HS-27A (cell line): ENCODE measurements around the gene VWA7.

Source experiments
- DNase-seq: peaks from one replicate; pipeline ENCODE4 v3.0.0-alpha.2; 2012; ENCODE audit warnings: low read depth, missing footprints

Gene VWA7

DNA sequence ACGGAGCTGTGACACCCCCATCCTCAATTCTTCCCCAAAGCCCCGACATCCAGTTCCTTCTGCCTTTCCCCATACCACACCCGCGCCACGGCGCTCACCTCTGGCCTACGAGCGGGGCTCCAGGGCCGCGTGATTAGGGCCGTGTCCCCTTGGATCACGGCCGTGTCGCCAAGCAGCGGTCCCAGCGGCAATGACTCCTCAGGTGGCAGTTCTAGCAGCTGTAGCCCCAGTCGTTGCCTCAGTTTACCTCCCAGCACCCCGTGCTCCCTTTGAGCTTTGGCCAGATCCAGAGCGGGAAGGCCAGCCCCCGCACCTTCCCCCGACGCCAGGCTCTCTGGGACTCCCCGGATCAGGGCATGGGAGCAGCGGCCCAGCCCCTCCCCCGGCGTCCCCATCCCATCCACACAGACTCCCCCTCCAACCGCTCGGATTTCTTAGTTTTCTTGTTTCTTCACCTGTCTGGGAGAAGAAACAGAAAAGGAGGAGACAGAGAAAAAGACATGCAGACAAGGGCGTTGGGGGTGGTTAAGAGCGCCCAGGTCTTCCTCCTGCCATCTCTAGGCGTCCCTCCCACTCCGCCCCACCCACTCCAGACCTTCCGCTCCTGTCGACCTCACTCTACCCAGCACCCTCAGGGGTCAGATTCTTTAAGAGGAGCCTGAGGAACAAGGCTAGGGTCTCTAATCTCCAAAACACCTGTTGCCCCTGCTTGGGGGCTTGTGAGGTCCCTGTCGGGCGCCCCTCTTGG lies 48.2 kb downstream of the VWA7 start, which contains the start of gene DDAH2:
DDAH2 (minus strand) TSS at position 533 of the 748 bp plus-strand sequence; CDS start at position 395, 138 bp downstream.
- no peak for DNase-seq

DNA sequence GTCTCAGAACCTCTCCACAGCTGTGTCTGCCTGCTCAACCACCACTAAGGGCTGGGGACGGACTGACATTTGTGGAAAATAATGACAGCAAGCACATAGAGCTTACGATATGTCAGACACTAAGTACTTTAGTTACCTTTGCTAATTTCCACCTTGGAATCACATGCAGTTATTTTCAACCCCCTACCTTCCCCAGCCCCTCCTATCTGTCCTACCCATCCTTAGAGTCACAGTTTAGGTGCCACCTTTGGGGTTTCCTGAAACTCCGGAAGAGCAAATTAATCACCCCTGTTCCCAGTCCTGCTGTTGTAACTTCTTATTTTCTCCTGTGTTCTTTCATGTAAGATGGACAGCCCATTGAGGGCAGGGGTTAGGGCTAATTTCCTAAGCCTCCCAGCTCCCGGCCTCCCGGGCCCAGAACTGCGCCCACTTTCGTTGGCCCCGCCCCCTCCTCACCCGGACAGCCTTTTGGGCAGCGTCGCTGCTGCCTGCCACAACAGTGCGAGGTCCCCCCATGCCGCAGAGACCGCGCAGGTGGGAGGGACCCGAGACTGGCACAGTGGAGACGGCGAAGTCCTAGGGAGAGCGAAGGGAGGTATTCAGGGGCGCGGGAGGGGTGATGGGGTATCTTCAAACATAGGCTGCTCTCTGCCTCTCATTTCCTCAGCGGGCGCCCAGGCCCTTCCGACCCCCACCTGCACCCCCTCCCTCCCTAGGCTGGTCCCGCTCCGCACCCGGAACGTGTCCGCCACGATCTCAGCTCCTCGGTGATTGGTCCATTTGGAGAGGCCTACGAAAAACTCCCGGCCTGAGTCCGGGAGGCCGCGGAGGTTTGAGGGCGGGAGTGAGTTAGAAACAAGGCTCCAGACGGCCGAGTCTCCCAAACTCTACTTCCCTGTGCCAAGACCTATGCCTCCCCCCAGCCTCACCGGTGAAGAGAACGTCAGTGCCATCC lies 49.1 kb downstream of the VWA7 start:
- no peak for DNase-seq

DNA sequence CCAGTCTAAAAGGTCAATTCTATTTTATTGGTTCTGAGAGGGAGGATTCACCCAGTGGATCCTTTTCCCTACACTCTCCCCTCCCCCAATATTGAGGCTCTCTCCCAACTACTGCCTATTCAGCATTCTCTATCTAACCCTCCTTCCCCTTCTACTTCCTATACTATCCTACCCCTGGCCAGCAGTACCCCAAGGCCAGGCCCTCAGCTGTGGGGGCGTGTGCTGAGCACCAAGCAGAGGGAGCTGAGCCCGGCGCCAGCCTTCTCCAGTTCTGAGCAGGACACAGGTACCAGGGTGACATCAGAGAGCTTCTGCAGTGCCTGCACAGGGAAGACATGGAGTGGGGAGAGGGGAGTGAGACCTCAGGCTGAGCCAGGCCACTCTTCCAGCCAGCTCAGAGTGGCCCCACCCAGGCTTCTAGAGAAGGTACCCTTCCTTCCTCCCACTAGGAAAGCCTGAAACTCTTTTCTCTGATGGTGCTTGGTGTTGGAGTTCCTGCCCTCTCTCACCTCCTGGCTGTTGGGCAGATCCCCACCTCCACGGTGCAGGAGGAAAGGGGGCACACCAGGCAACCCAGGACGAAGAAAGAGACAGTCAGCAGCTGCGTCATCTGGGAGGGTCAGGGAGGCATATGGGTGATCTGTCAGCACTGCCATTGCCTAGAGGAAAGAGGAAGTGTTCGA lies 50.0 kb downstream of the VWA7 start:
- no peak for DNase-seq

DNA sequence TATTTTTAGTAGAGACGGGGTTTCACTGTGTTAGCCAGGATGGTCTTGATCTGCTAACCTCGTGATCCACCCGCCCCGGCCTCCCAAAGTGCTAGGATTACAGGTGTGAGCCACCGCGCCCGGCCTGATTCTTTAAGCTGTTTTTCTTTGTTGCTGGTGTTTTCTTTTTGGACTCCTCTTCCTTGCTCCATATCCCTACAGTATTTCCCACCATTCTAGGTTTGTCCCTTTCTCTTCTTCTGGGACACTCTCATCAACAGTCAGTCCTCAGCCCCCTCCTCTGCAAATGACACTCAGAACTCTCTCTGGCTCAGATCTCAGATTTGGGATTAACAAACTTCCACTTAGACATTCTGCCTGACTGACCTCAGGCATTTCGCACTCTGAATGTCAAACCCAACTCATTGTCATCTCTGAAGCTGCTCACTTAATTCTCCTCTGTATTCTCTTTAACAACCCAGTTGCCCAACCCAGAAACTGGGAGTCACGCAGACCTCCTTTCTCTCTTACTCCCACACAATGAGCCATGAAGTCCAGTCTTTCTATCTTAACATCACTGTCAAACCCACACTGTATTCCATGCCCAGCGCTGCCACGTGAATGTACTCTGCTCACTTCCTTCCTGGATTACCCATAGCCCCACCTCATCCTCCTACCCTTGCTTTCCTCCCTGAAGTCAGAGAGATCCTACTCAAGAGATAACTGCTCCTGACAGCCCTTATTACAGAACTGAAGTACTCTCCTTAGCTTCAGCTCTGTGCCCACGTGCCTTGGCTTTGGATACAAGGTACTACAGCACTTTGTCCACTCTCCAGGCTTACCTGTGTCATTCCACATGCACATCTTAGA lies 51.4 kb downstream of the VWA7 start:
- no peak for DNase-seq

DNA sequence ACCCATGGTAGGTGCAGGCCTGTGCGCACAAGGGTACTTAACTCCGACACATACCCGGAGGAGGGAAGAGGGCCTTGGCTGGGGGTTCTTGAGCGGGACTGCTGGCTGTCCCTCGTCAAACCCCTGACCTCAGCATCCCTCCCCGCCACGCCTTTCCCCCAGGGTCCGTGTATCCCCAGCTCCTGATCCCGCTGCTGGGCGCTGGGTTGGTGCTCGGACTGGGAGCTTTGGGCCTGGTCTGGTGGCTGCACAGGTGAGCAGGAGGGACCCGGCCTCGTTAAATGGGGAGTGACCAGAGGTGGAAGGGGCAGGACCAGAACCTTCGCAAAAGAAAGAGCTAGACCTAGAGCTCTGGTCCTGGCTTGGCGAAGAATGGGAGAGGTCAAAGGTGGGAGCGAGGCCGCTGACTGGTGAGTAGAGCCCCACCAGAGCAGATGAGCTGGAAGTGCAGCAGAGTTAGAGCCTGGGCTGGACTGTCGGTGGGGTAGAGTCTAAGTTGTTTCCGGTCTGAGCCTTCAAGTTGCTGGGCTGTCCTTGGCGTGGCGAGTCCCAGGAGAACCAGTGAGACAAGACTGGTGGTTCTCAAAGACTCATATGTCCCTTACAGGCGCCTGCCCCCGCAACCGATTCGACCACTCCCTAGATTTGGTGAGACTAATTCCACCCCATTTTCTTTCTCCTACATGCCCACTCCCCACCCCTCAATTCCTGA lies 53.0 kb downstream of the VWA7 start:
- DNase-seq: no peak

DNA sequence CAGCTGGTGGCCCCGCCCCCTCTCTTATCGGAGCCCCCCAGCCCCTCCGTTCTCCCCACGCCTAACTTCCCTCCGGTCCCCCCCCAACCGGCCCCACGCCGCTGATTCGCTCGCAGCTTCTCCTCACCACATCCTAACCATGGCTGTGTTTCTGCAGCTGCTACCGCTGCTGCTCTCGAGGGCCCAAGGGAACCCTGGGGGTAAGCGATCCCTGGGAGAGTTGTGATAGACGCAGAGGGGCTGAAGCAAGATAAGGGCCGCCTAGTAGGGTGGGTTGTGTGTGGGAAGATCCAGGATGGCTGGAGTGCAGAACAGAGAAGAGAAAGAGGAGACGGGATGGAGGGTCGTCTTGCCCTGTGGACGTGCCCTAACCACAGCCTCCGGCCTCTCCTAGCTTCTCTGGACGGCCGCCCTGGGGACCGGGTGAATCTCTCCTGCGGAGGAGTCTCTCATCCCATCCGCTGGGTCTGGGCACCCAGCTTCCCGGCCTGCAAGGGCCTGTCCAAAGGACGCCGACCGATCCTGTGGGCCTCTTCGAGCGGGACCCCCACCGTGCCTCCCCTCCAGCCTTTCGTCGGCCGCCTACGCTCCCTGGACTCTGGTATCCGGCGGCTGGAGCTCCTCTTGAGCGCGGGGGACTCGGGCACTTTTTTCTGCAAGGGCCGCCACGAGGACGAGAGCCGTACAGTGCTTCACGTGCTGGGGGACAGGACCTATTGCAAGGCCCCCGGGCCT lies 53.7 kb downstream of the VWA7 start, which contains the start of gene MPIG6B:
MPIG6B (plus strand) TSS at position 129 of the 735 bp plus-strand sequence; CDS start at position 140, 11 bp downstream.
- DNase-seq: no peak

DNA sequence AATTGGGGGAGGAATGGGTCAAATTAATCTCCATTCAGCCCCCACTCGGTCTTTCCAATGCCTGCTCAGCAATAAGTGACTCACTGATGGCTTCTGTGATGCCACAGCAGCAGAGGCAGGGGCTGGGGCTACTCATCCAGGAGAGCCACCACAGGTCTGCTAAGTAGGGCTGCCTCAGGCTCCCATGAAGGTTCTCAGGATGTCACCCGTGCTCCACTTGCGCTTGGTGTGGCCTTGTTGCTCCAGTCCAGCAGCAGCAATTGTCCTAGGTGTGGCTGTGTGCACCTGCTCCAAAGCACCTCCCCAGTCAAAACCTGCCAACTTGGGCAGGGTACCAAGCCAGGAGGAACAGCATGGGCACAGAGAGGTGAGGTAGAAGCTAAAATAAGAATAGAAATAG lies 55.0 kb downstream of the VWA7 start:
- DNase-seq: no peak

DNA sequence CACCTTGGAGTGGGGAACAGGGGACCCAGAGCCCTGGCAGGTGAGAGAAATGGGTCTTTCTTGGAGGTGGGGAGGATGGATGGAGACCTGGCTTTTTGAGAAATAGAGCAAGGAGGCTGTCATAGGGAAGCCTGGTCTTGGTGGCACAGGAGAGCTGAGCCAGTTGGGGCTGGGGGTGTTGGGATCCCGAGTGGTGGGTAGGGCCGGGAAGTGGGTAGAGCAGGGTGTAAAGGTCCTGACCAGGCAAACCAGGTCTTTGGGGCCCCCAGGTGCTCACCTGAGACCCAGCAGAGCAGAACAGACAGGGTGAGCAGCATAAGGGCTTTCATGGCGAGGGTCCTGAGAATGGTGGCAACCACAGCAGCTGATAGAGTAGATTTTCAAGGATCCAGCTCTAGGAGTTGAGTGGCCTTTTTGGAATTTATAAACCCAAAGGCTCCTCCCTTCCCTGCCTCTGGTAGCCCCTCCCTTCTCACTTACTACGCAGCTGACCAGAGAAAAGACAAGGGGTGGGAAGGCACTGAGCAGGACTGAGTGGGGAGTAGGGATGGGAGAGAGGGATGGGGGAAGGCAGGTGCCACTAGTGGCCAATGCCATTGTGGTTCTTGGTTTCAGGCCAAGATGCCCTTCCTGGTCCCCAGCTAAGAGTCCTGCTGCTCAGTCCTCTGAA lies 55.6 kb downstream of the VWA7 start, which contains the start of gene LY6G6C:
LY6G6C (minus strand) TSS at position 396 of the 670 bp plus-strand sequence; CDS start at position 329, 67 bp downstream.
- no peak for DNase-seq

DNA sequence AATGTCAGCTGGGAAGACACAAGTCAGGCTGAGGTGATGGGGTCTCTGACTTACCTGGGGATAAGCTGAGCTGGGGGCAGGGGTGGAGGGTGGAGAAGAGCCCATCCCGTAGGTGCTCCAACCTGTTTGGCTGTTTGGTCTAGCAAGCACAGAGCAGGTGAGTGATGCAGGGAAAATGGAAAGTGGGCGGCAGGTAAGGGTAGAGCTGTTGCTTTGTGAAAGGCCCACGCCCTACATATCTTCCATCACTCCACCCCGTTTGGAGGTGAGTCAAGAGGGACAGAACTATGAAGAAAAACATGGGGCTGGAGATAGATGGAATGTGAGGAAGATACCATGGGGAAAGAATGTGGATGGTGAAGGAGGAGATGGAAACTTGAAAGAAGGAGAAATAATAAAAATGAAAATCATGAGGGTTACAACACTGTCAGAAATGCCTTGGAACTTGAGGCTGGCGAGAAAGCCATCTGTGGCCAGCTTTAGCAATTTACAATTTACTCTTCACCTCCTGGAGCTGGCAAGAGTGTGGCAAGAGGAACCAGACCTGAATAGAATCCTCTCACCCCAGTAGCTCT lies 56.8 kb downstream of the VWA7 start:
- no peak for DNase-seq

DNA sequence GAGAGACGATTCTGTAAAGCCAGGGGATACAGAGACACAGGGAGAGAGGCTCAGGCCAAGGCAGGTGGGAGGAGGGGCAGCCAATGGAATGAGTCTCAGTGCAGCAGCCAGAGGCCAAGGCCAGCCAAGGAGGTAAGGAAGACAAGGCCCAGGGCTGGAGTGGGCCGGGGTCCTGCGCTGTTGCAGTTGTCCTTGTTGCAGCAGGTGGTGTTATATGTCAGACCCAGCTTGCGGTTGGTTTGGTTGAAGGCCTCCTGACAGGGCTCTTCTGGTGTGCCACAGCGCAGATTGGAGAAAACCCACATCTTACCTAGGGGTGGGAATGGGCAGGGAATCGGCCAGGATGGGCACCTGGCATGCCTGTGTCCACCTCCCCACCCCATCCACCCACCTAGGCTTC lies 58.1 kb downstream of the VWA7 start:
- DNase-seq: no peak

DNA sequence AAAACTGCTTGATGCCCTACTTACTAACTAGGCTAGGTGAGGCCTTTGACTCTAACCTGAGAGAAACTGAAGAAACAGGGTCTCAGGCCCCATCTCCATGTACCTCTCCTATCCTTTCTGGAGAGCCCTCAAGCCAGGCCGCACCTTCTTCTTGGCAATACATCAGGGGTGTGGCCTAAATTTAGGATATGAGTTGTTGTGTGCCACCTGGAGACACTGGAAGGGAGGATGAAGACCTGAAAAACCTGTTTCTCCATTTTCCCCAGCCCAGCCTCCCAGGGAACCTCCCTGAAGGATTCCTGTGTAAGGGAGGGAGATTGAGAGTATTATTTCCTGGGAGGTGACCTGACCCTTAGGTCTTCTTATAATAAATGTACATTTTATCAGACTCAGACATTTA lies 58.9 kb downstream of the VWA7 start:
- DNase-seq: no peak

DNA sequence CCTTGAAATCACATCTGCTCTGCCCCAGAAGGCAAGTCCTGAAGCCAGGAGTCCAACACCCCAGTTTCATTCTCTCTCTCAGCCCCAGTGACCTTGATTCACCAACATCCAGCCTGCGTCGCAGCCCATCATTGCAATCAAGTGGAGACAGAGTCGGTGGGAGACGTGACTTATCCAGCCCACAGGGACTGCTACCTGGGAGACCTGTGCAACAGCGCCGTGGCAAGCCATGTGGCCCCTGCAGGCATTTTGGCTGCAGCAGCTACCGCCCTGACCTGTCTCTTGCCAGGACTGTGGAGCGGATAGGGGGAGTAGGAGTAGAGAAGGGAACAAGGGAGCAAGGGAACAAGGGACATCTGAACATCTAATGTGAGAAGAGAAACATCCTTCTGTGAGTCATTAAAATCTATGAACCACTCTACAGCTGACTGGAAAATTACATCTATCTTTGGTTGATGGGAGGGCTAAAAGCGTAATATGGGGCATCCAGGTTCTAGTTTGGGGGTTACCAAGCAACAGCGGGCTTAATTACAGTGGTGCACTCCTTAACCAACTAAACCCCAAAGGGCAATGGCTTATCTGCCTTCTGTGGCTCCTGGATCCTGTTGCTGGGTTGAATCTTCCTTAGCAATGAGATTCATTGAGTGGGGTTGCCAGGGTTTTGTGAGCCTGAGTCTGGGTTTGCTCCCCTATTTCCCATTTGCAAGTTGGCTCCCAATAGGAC lies 59.5 kb downstream of the VWA7 start:
- no peak for DNase-seq
